ENCODE results near the gene IZUMO4. TPM values are rescaled to one million over a fixed set of nuclear protein-coding genes. Genes with fewer than 3 reads are reported as not detected.

IZUMO4 gene
- total and polyA plus RNA-seq, 2 donors (not counting 1 experiment from before 2014, with no cell fraction given) = 34.8 to 93.9 TPM

- TF ChIP-seq CTCF (IDR thresholded peaks at IDR 0.05) = no peak
- TF ChIP-seq EZH2 (IDR thresholded peaks at IDR 0.05; ENCODE audit: borderline replicate concordance, insufficient read depth, low read depth, low read length, poor library complexity, severe bottlenecking) = no peak
- Mint-ChIP-seq H3K4me3 (no peak overlapping the region), H3K27me3 (no peaks in the 10 kb centered on the region), H3K4me1 (peaks cover 2% of the 10 kb centered on the region), H3K27ac (no peak overlapping the region), H3K9me3 (ENCODE audit: insufficient read depth) (no peaks in the 10 kb centered on the region)
- Histone ChIP-seq H3K27me3 (replicated peaks in 1 of 4; ENCODE audit: control extremely low read depth in 1 of 4, control insufficient read depth in 3 of 4, insufficient read depth in 4 of 4, low read length in 3 of 4) (no peaks in the 10 kb centered on the region), H3K27ac (ENCODE audit: low read length in 2 of 2) (no peak overlapping the region), H3K9ac (ENCODE audit: low read length) (no peak overlapping the region), H3K4me2 (replicated peaks; ENCODE audit: low read depth, low read length, poor library complexity, severe bottlenecking) (no peak overlapping the region), H3K4me1 (ENCODE audit: control insufficient read depth in 2 of 2, insufficient read depth in 2 of 2, low read length in 2 of 2) (no peaks in the 10 kb centered on the region), H4K20me1 (ENCODE audit: control insufficient read depth, insufficient read depth, low read length, poor library complexity, severe bottlenecking) (peaks cover 31% of the 10 kb centered on the region), H3K4me3 (ENCODE audit: control extremely low read depth in 1 of 5, extremely low read depth in 1 of 5, insufficient read depth in 1 of 5, low read depth in 2 of 5, low read length in 4 of 5) (no peak overlapping the region), H3K79me2 (ENCODE audit: control insufficient read depth, insufficient read depth, low read length) (peaks cover 25% of the 10 kb centered on the region), H2AFZ (ENCODE audit: insufficient read depth, low read depth, low read length, poor library complexity, severe bottlenecking) (no peak overlapping the region), H3K9me3 (ENCODE audit: control extremely low read depth in 1 of 3, control insufficient read depth in 2 of 3, insufficient read depth in 1 of 3, low read length in 2 of 3) (no peaks in the 10 kb centered on the region), H3K36me3 (replicated peaks in 1 of 2; ENCODE audit: control extremely low read depth in 1 of 2, control insufficient read depth in 1 of 2, extremely low read depth in 1 of 2, insufficient read depth in 2 of 2, low read length in 1 of 2) (peaks cover 0 to 92% of the 10 kb centered on the region in 2 experiments)
- 96% methylated on average over 20 of the region's 24 CpGs for WGBS (ENCODE audit: insufficient coverage)
- ChIA-PET POLR2A (interaction anchor here (1.1 kb wide), 1 partner anchor 36 kb away, joined by 4 read pairs; no protein-coding TSS in a partner anchor), CTCF (no interaction called here)
- DNase-seq (no peak), ATAC-seq (ENCODE audit: low read depth) (no peak)
- intact Hi-C loops (cut with micrococcal nuclease) = no loop called here
These were observed 16.9 kb downstream of the IZUMO4 start for GRCh38 chr19:2113439-2114211.

GRCh38 chr19:2114218-2114617 lies 17.5 kb downstream of the IZUMO4 start:
- TF ChIP-seq EZH2 (IDR thresholded peaks at IDR 0.05; ENCODE audit: borderline replicate concordance, insufficient read depth, low read depth, low read length, poor library complexity, severe bottlenecking) (no peak), CTCF (IDR thresholded peaks at IDR 0.05) (no peak)
- no peak overlapping the region for H3K4me2 ChIP-seq (replicated peaks; ENCODE audit: low read depth, low read length, poor library complexity, severe bottlenecking)
- H3K4me1 ChIP-seq (ENCODE audit: control insufficient read depth in 2 of 2, insufficient read depth in 2 of 2, low read length in 2 of 2) = no peaks in the 10 kb centered on the region
- H3K27me3 ChIP-seq (replicated peaks in 1 of 4; ENCODE audit: control extremely low read depth in 1 of 4, control insufficient read depth in 3 of 4, insufficient read depth in 4 of 4, low read length in 3 of 4) = no peaks in the 10 kb centered on the region
- no peaks in the 10 kb centered on the region for H3K27me3 Mint-ChIP-seq
- peak overlapping the region; percentile 0 for H3K27ac Mint-ChIP-seq
- intact Hi-C loops (cut with micrococcal nuclease) = no loop called here
- no peaks in the 10 kb centered on the region for H3K9me3 Mint-ChIP-seq (ENCODE audit: insufficient read depth)
- 94% methylated on average over 2 of the region's 9 CpGs for WGBS (ENCODE audit: insufficient coverage)
- H3K79me2 ChIP-seq (ENCODE audit: control insufficient read depth, insufficient read depth, low read length) = peaks cover 29% of the 10 kb centered on the region
- no peak overlapping the region for H2AFZ ChIP-seq (ENCODE audit: insufficient read depth, low read depth, low read length, poor library complexity, severe bottlenecking)
- peaks cover 0 to 92% of the 10 kb centered on the region in 2 experiments for H3K36me3 ChIP-seq (replicated peaks in 1 of 2; ENCODE audit: control extremely low read depth in 1 of 2, control insufficient read depth in 1 of 2, extremely low read depth in 1 of 2, insufficient read depth in 2 of 2, low read length in 1 of 2)
- H3K4me1 Mint-ChIP-seq = peaks cover 2% of the 10 kb centered on the region
- ATAC-seq (ENCODE audit: low read depth) (no peak), DNase-seq (no peak)
- no peaks in the 10 kb centered on the region for H3K9me3 ChIP-seq (ENCODE audit: control extremely low read depth in 1 of 3, control insufficient read depth in 2 of 3, insufficient read depth in 1 of 3, low read length in 2 of 3)
- H4K20me1 ChIP-seq (ENCODE audit: control insufficient read depth, insufficient read depth, low read length, poor library complexity, severe bottlenecking) = peaks cover 36% of the 10 kb centered on the region
- ChIA-PET CTCF (no interaction called here), POLR2A (no interaction called here)
- H3K9ac ChIP-seq (ENCODE audit: low read length) = no peak overlapping the region
- H3K4me3 Mint-ChIP-seq = no peak overlapping the region
- H3K27ac ChIP-seq (ENCODE audit: low read length in 2 of 2) = no peak overlapping the region
- no peak overlapping the region for H3K4me3 ChIP-seq (ENCODE audit: control extremely low read depth in 1 of 5, extremely low read depth in 1 of 5, insufficient read depth in 1 of 5, low read depth in 2 of 5, low read length in 4 of 5)

Measured in B cell (primary cell).